ENCODE measurements around the gene SAMSN1. TPM values are rescaled to one million over a fixed set of nuclear protein-coding genes. Genes with fewer than 3 reads are reported as not detected.

Gene SAMSN1
- total RNA-seq, 2 experiments from 2014 or later = 121 to 125 TPM

DNA sequence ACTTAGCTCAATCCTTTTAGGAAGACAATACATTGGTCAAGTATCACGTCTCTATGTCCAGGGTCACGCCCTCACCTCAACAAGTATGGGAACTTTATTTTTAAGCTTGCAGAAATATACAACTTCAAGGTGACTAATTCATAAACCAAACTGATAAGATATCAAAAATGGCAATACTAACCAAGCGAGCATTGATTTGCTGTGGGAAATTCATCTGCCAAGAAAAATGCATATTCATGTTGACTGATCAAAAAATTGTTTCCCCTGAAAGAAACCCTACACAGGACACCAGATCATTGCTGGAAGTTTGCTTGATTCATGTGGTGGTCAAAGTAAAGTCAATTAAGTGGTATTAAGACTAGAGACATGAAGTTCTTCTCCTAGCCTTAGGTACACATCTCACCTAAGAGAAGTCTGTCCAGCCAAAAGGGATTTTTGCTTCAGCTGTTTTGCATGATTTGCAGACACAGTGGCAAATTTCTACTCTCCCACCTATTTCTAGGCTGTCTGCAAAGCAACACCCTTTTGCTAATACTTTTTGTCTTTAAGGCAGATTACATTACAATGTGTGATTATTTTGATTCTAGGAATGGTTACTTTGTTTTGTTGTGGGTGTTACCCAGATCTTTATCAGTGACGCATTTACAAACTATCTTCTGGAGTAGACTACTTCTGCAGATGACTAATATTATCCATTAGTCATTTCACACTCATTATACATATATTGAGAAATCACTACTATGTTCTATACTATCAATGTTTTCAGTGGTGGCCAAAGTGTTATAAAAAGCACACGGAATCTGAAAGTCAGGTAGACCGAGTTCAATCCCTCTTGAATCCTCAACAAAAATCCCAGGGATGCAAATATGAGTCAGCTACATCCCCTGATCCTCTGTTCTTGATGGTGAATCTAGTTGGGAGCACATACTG, 12.4 kb downstream of the SAMSN1 start:
- Mint-ChIP-seq H3K27ac (peak overlapping the region; percentile 90), H3K9me3 (peaks cover 7% of the 10 kb centered on the region), H3K27me3 (no peaks in the 10 kb centered on the region), H3K4me1 (peaks cover 61% of the 10 kb centered on the region), H3K4me3 (peak overlapping the region; percentile 75), H3K36me3 (peaks cover 63% of the 10 kb centered on the region)
- ATAC-seq (ENCODE audit: low read depth) = peak; percentile 75
- POLR2A ChIA-PET = interaction anchor here (1.4 kb wide), 2 partner anchors 8 to 9 kb away, joined by 5 read pairs; no protein-coding TSS in a partner anchor
- no peak for DNase-seq

DNA sequence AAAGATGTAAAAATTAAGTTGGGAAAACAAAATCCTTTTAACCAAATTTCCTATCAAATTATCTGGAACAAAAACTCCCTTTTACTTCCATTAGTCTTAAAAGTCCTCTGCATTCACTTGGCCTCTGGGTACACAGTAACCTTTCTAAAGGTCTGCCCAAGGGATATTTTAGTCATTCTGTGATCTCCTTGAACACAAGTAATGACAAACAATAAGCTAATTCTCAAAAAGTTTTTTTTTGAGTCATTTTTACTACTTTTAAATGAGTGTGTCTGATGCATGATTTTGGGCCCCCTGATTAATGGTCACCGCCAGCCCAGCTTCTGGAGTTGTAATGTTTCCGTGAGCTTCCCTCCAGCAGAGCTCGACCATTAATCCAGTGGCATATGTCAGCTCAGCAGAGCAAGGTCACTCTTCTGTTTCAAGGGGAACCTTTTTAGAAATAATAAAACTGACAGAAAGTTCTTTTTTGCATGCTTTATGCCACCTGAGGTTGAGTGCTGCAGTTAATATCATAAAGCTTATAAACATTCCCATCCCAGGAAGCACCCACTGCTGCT, 14.3 kb downstream of the SAMSN1 start:
- H3K9me3 Mint-ChIP-seq = peaks cover 4% of the 10 kb centered on the region
- POLR2A ChIA-PET = no interaction called here

DNA sequence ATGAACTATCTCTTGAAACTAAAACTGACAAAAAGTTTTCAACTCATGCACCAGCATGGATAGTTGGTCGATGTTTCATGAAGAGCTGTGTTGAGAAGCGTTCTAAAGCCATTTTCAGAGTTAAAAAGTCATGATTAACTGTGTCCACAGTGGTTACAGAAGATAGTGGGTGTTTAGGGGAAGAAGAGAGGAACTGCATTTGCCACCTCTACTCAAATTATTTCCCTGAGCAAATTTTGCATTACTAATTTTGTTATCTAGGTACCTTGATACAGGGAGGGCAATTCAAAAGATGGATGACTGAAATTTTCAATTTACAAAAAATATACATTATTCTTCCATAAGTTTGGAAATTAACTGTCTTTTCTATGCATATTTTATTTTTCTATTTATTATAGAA, 15.5 kb downstream of the SAMSN1 start:
- no peak overlapping the region for H3K4me3 Mint-ChIP-seq
- H3K9me3 Mint-ChIP-seq = peaks cover 3% of the 10 kb centered on the region
- POLR2A ChIA-PET = no interaction called here
- DNase-seq = no peak
- no peaks in the 10 kb centered on the region for H3K27me3 Mint-ChIP-seq
- peaks cover 48% of the 10 kb centered on the region for H3K36me3 Mint-ChIP-seq
- no peak for ATAC-seq (ENCODE audit: low read depth)
- H3K27ac Mint-ChIP-seq = no peak overlapping the region
- H3K4me1 Mint-ChIP-seq = peaks cover 62% of the 10 kb centered on the region

More for the DNA sequence above, 14.3 kb downstream of the SAMSN1 start:
- no peak for ATAC-seq (ENCODE audit: low read depth)
- DNase-seq = no peak
- peaks cover 56% of the 10 kb centered on the region for H3K36me3 Mint-ChIP-seq
- H3K4me3 Mint-ChIP-seq = peak overlapping the region; percentile 7
- H3K4me1 Mint-ChIP-seq = peaks cover 60% of the 10 kb centered on the region
- H3K27ac Mint-ChIP-seq = peak overlapping the region; percentile 34
- no peaks in the 10 kb centered on the region for H3K27me3 Mint-ChIP-seq

DNA sequence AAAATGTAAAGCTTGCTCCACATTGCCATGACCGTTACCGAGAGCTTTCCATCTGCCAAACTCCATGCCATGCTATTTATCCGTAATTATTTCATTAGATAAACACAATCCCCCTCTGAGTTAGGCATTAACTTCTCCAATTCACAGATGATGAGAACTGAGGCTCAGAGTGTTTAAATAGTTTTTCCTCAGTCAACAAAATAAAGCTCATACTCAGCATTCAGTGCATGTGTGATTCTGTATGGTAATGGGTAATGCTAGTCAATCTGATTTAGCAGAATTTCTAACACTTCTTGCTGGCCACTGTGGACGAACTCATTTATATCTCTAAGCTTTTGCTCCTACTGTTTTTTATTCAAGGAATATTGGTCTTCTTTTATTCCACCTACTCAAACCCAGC, 17.3 kb downstream of the SAMSN1 start:
- ATAC-seq (ENCODE audit: low read depth) (no peak), DNase-seq (no peak)
- peaks cover 56% of the 10 kb centered on the region for H3K4me1 Mint-ChIP-seq
- no peaks in the 10 kb centered on the region for H3K27me3 Mint-ChIP-seq
- H3K27ac Mint-ChIP-seq = peak overlapping the region; percentile 31
- POLR2A ChIA-PET = interaction anchor here (1.8 kb wide), 1 partner anchor 209 kb away, joined by 5 read pairs; no protein-coding TSS in a partner anchor
- peak overlapping the region; percentile 38 for H3K4me3 Mint-ChIP-seq
- peaks cover 38% of the 10 kb centered on the region for H3K36me3 Mint-ChIP-seq
- no peaks in the 10 kb centered on the region for H3K9me3 Mint-ChIP-seq

DNA sequence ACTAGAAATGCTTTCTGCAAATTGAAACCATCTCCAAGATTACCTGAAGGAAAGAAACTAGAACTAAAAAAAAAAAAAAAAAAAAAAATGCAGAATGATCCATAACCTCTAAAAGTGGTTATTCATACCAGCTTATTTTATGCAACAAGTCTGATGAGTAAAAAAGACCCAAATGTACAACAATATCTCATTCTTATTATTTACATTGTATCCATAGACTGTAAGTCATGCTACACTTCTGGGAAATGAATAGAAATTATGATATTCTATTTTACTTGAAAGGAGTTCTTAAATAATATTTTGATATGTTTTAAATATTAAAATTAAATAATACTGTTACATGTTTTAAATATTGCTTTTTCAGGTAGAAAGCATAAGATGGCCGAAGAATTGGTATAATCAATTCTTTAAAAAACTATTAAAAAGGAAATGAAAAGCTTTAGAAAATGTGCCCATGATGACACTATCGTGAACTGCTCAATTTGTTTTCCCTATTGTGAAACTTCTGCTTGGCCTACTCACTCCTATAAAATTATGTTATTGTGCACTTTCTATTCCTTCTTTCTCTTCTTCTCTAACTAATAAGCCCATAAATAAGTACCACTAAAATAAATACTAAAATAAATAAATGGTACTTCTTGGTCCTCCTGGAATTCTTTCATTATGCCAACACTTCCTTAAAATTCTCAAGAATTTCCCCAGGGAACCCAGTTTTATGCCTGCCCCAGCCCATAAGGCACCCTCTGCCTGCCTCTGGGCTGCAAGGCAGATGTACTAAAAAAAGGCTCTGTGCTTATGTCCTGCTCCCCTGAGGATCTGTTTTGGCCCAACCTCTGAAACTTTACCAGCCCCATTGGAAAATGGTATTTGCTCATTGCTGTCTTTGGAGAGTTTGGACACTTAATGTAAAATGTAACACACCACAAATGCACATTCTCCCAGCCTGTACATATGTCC, 18.1 kb downstream of the SAMSN1 start:
- H3K4me3 Mint-ChIP-seq = peak overlapping the region; percentile 72
- DNase-seq = no peak
- POLR2A ChIA-PET = interaction anchor here (0.7 to 1.8 kb wide), 2 partner anchors 13 to 210 kb away, joined by 3 to 5 read pairs; no protein-coding TSS in a partner anchor
- no peak for ATAC-seq (ENCODE audit: low read depth)
- peaks cover 58% of the 10 kb centered on the region for H3K4me1 Mint-ChIP-seq
- H3K36me3 Mint-ChIP-seq = peaks cover 39% of the 10 kb centered on the region
- H3K27ac Mint-ChIP-seq = peak overlapping the region; percentile 37
- no peaks in the 10 kb centered on the region for H3K9me3 Mint-ChIP-seq
- no peaks in the 10 kb centered on the region for H3K27me3 Mint-ChIP-seq

DNA sequence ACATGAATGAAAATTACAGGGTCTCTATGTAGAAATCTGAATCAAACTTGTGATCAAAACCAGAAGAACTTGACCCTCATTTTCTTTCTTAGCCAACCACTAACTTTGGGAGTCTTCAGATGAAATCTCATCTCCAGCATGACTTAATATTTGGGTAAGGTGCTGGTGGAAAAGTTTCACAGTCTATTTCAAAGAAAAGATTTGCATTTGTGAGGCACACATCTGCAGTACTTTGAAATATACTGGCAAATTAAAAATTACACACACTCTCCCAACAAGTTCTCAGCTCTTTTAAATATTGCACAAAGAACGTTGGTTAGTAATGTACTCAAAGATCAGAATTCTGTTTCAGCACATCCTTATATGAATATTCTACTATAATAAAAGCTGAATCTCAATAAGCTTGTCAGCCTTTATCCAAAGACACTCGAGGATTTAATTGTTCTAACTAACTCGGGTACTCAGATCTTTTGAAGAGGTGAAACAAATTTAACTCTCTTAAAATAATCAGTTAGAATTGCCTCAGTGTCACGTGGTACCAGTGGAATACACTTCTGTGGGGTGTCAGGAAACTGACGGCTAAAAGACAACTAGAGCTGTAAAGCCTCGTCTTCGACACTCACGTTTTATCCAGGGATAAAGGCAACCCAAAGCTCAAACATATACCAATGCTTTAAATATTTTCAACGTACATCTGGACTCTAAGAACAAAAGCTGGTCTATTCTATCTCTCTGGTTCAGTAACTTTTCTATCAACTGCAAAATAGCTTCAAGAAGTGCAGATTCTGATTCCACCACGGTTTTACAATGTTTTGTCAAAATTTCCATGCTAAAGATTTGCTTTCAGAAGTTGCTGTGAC, 19.0 kb downstream of the SAMSN1 start:
- no peak for DNase-seq
- ATAC-seq (ENCODE audit: low read depth) = no peak
- H3K4me1 Mint-ChIP-seq = peaks cover 56% of the 10 kb centered on the region
- H3K4me3 Mint-ChIP-seq = peak overlapping the region; percentile 72
- no peaks in the 10 kb centered on the region for H3K27me3 Mint-ChIP-seq
- H3K27ac Mint-ChIP-seq = peak overlapping the region; percentile 53
- H3K36me3 Mint-ChIP-seq = peaks cover 41% of the 10 kb centered on the region
- POLR2A ChIA-PET = interaction anchor here (0.7 kb wide), 1 partner anchor 14 kb away, joined by 3 read pairs; no protein-coding TSS in a partner anchor
- H3K9me3 Mint-ChIP-seq = no peaks in the 10 kb centered on the region

DNA sequence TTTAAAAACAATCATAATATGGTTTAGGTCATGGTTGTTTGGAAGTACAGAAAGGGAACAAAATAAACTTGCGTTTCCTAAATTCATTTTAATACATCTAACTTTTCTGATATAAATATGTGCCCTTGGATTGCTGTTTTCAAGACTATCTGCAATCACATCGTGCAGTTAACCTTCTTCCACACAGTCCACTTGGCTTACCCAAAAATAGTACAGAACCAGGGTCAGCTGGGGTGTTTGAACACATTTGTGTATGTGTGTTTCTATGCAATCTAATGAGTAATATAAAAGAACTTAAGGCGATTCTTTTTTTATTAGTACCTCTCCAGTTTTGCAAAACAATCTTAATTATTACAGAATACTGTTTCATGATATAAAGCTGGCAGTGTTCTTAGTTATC, 19.9 kb downstream of the SAMSN1 start:
- Mint-ChIP-seq H3K4me3 (peak overlapping the region; percentile 72), H3K9me3 (no peaks in the 10 kb centered on the region), H3K4me1 (peaks cover 59% of the 10 kb centered on the region), H3K27ac (no peak overlapping the region), H3K27me3 (no peaks in the 10 kb centered on the region), H3K36me3 (peaks cover 44% of the 10 kb centered on the region)
- no peak for ATAC-seq (ENCODE audit: low read depth)
- DNase-seq = no peak
- POLR2A ChIA-PET = no interaction called here

DNA sequence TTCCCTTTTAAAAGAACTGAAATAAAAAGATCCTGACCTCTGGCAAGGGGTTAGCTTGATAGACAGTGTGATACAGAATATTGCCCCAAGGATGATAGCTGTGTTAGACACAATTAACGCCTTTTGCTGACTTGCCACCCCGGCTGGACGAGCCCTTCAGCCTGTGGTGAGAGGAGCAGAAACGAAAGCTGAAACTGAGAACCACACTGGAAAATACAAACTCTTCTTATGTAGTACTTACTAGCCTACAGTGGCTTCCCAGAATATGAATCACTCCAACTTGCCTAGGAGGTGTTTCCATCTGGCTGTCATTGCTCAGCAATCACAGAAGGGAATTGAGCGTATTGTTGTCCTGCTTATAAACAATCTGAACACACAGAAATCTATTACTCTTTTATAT, 22.9 kb downstream of the SAMSN1 start:
- Mint-ChIP-seq H3K36me3 (peaks cover 44% of the 10 kb centered on the region), H3K27me3 (no peaks in the 10 kb centered on the region), H3K27ac (peak overlapping the region; percentile 65), H3K9me3 (no peaks in the 10 kb centered on the region), H3K4me1 (peaks cover 50% of the 10 kb centered on the region), H3K4me3 (peak overlapping the region; percentile 81)
- POLR2A ChIA-PET = interaction anchor here (0.7 to 1.0 kb wide), 2 partner anchors 18 to 213 kb away, joined by 3 to 6 read pairs; no protein-coding TSS in a partner anchor
- peak; percentile 65 for ATAC-seq (ENCODE audit: low read depth)
- DNase-seq = no peak

DNA sequence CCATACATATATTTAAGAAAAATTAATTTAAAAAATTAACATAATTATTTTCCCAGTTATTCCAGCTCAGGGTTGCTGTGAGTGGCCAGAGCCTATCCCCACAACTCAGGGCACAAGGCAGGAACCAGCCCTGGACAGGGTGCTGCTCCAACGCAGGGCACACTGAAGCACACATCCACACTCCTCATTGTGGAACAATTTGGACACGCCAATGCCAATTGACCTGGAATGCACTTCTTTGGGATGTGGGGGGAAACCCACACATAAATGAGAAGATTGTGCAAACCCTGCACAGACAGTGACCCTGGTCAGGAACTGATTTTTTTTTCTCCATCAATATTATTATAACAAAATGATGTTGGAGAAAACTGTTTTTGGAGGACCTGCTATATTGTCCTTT, 23.4 kb downstream of the SAMSN1 start:
- no peaks in the 10 kb centered on the region for H3K27me3 Mint-ChIP-seq
- H3K36me3 Mint-ChIP-seq = peaks cover 48% of the 10 kb centered on the region
- peak overlapping the region; percentile 28 for H3K27ac Mint-ChIP-seq
- ATAC-seq (ENCODE audit: low read depth) (no peak), DNase-seq (no peak)
- no peaks in the 10 kb centered on the region for H3K9me3 Mint-ChIP-seq
- POLR2A ChIA-PET = interaction anchor here (1.0 kb wide), 1 partner anchor 19 kb away, joined by 6 read pairs; no protein-coding TSS in a partner anchor
- H3K4me3 Mint-ChIP-seq = no peak overlapping the region
- peaks cover 52% of the 10 kb centered on the region for H3K4me1 Mint-ChIP-seq

DNA sequence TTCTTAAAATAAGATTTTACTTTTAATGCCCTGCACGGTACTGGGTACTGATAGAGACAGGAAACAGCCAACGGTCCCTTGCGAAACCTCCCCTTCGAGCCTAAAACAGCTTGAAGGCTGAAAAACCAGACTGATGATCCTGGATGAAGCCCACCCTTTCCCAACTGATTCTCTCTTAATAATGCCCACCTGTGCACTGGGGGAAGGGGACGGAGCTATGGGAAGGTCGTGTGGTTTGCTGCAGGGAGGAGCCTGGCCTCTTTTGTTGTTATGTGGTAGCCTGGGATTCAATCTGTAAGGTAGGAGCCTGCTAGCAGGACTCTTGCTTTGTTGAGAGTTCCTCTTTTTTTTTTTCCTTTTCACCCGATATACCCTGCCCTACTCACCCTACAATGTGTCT, 25.6 kb downstream of the SAMSN1 start:
- Mint-ChIP-seq H3K36me3 (peaks cover 59% of the 10 kb centered on the region), H3K4me1 (peaks cover 42% of the 10 kb centered on the region), H3K27ac (peak overlapping the region; percentile 67), H3K9me3 (peaks cover 3% of the 10 kb centered on the region), H3K4me3 (peak overlapping the region; percentile 38), H3K27me3 (no peaks in the 10 kb centered on the region)
- POLR2A ChIA-PET = no interaction called here
- DNase-seq (no peak), ATAC-seq (ENCODE audit: low read depth) (no peak)

DNA sequence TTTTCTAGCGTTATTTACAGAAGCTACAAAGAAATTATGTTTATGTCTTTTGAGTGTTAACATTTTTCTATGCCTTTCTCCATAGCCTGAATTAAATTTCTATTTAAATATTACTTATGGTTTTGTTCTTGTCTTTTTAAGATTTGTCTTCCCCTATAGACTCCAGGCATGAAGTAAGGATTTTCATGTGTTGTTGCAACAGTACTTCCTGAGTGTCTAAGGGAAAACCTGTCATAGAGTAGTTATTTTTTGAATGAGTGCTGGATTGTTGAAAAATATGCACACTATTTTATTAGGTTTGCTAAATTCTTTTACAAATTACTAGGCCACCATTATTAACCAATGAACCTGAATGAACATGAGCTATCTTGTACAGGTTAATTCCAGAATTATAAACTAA, 27.1 kb downstream of the SAMSN1 start:
- POLR2A ChIA-PET = no interaction called here

DNA sequence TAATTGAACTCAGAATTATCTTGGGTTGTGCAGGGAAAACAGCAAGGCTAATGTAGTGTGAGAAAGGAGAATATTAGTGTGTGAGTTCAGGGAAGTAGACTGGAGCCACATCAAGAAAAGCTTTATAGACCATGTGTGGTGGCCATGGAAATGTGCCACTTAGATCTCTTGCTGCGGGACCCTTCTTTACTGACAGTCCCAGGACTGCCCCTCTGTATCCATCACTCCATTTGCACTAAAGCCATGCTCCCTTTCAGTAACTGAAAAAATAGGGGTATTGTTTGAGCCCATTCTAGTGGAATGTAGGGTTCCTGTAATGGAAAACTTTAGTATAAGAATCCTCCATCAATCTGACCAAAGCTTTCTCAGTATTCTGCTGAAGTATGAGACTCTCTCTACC, 32.3 kb downstream of the SAMSN1 start:
- H3K9me3 Mint-ChIP-seq = peaks cover 11% of the 10 kb centered on the region
- H3K4me1 Mint-ChIP-seq = peaks cover 26% of the 10 kb centered on the region
- H3K36me3 Mint-ChIP-seq = peaks cover 82% of the 10 kb centered on the region
- DNase-seq (no peak), ATAC-seq (ENCODE audit: low read depth) (no peak)
- H3K27ac Mint-ChIP-seq = no peak overlapping the region
- H3K4me3 Mint-ChIP-seq = no peak overlapping the region
- no peaks in the 10 kb centered on the region for H3K27me3 Mint-ChIP-seq
- POLR2A ChIA-PET = no interaction called here

More for the DNA sequence above, 27.1 kb downstream of the SAMSN1 start:
- ATAC-seq (ENCODE audit: low read depth) (no peak), DNase-seq (no peak)
- Mint-ChIP-seq H3K4me3 (no peak overlapping the region), H3K36me3 (peaks cover 64% of the 10 kb centered on the region), H3K9me3 (peaks cover 3% of the 10 kb centered on the region), H3K27me3 (no peaks in the 10 kb centered on the region), H3K27ac (no peak overlapping the region), H3K4me1 (peaks cover 40% of the 10 kb centered on the region)
